Stomach (tissue), 4 donors: Measurements from ENCODE around the gene LILRA1.
"Not testable (repeated sequence)": the region's sequence is repeated elsewhere in the genome, so short reads cannot be mapped to it uniquely, and the experiment has no call there.

ENCODE experiments used
- CTCF ChIP-seq, 7 experiments: fragments of 450-650 bp in 4 of 7; fragments of 200-600 bp in 3 of 7; sonication (generic) in 3 of 7; IDR thresholded peaks; one replicate each; pipeline ENCODE4 v1.5.1; 2016 to 2019; ENCODE audit warnings: antibody characterized with exemption in 7 of 7, control low read depth in 2 of 7, mild to moderate bottlenecking in 1 of 7
- POLR2A ChIP-seq, 4 donors: fragments of 450-650 bp; IDR thresholded peaks; one replicate each; pipeline ENCODE4 v1.6.1; 2016; ENCODE audit warnings: antibody characterized with exemption in 4 of 4, control low read depth in 2 of 4, mild to moderate bottlenecking in 1 of 4, moderate library complexity in 1 of 4

GRCh38 chr19:54624934-54625730 is 31.7 kb downstream of the LILRA1 start:
- TF ChIP-seq POLR2A, CTCF (IDR thresholded peaks at IDR 0.05): not testable (repeated sequence)
